Measurements from ENCODE around the gene HPSE2.

DNA sequence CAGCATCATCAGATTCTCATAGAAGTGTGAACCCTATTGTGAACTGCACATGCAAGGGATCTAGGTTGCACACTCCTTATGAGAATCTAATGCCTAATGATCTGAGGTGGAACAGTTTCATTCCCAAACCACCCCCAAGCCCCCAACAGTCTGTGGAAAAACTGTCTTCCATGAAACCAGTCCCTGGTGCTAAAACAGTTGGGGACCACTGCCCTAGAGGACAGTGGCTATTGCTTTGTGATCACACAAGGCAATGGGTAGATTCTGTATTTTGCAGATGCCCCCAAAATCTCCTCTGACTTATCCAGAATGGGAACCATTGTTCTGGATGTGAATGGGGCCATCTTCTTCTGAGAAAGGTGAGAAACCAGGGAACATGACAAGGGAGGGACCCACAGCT, 757.8 kb downstream of the HPSE2 start:
- TF ChIP-seq TAF1 (IDR thresholded peaks at IDR 0.05; ENCODE audit: low read depth, low read length) (no peak), POLR2AphosphoS5 (IDR thresholded peaks at IDR 0.05; ENCODE audit: low read depth, low read length) (no peak), POLR2A (IDR thresholded peaks at IDR 0.05; ENCODE audit: low read depth, low read length) (no peak; the same call in 1 of the 2 replicates), PAX5 (IDR thresholded peaks at IDR 0.05; ENCODE audit: insufficient read depth, low read length, severe bottlenecking) (no peak), SPI1 (IDR thresholded peaks at IDR 0.05; ENCODE audit: low read depth, low read length) (no peak)

All from GM12891 (cell line).